WTC11 (cell line): ENCODE data around the gene KSR1. TPM values are rescaled to one million over a fixed set of nuclear protein-coding genes. Genes with fewer than 3 reads are reported as not detected.

Experiments used
- ATAC-seq: fragments of 200-7000 bp; cut with Tn5 transposase; 2 replicates; pipeline ENCODE4 v1.10.0; 2021; ENCODE audit warnings: mild to moderate bottlenecking, moderate library complexity
- CTCF ChIA-PET: fragments of 300-600 bp; sonication (Branson Sonifier 250); formaldehyde crosslinking; loops from one replicate; lab custom pipeline; 2021; ENCODE audit warnings: antibody characterized with exemption; lab: Charles Lee
- POLR2A ChIA-PET: fragments of 350-600 bp; sonication (Branson Sonifier 250); formaldehyde crosslinking; loops from one replicate; lab custom pipeline; 2021; ENCODE audit warnings: antibody characterized with exemption; lab: Charles Lee
- DNase-seq: peaks from one replicate; pipeline ENCODE4 v3.0.0; 2021; ENCODE audit warnings: low spot score
- H3K27ac Mint-ChIP-seq: 2 replicates; pipeline ENCODE4 v1.8.0; 2021; ENCODE audit warnings: mixed read lengths
- H3K27me3 Mint-ChIP-seq: 2 replicates; pipeline ENCODE4 v1.8.0; 2021; ENCODE audit warnings: low read depth, mild to moderate bottlenecking, moderate library complexity, mixed read lengths
- H3K36me3 Mint-ChIP-seq: 2 replicates; pipeline ENCODE4 v1.8.0; 2021; ENCODE audit warnings: mixed read lengths
- H3K4me1 Mint-ChIP-seq: 2 replicates; pipeline ENCODE4 v1.8.0; 2022; ENCODE audit warnings: mixed read lengths
- H3K4me3 Mint-ChIP-seq: 2 replicates; pipeline ENCODE4 v1.8.0; 2021; ENCODE audit warnings: mild to moderate bottlenecking, moderate library complexity, mixed read lengths
- H3K9me3 Mint-ChIP-seq: 2 replicates; pipeline ENCODE4 v1.8.0; 2021; ENCODE audit warnings: mixed read lengths
- CBFB ChIP-seq: sonication (generic); formaldehyde crosslinking; IDR thresholded peaks from 2 replicates; pipeline ENCODE4 v1.8.1; 2022; ENCODE audit warnings: mild to moderate bottlenecking, low read depth, missing genetic modification reagents
- FOXJ3 ChIP-seq: sonication (generic); formaldehyde crosslinking; IDR thresholded peaks from 2 replicates; pipeline ENCODE4 v1.9.0; 2021; ENCODE audit warnings: missing genetic modification reagents, mild to moderate bottlenecking, borderline replicate concordance
- GRHL2 ChIP-seq: fragments of 250-450 bp; sonication (Bioruptor Pico); IDR thresholded peaks from 2 replicates; pipeline ENCODE4 v1.8.0; 2022; ENCODE audit warnings: mild to moderate bottlenecking, moderate library complexity; ENCODE audit not compliant: insufficient replicate concordance, severe bottlenecking
- MXD4 ChIP-seq: fragments of 250-450 bp; sonication (Bioruptor Pico); IDR thresholded peaks from 2 replicates; pipeline ENCODE4 v1.8.0; 2021; ENCODE audit warnings: mild to moderate bottlenecking, moderate library complexity, borderline replicate concordance
- NFE2L1 ChIP-seq: sonication (generic); formaldehyde crosslinking; IDR thresholded peaks from 2 replicates; pipeline ENCODE4 v1.8.1; 2023; ENCODE audit warnings: missing genetic modification reagents
- OVOL2 ChIP-seq: fragments of 250-450 bp; sonication (Bioruptor Pico); IDR thresholded peaks from 2 replicates; pipeline ENCODE4 v1.9.0; 2021; ENCODE audit warnings: mild to moderate bottlenecking, borderline replicate concordance
- RORB ChIP-seq: fragments of 250-450 bp; sonication (Bioruptor Pico); IDR thresholded peaks from 2 replicates; pipeline ENCODE4 v1.9.0; 2021; ENCODE audit warnings: mild to moderate bottlenecking
- ZBTB21 ChIP-seq: sonication (generic); formaldehyde crosslinking; IDR thresholded peaks from 2 replicates; pipeline ENCODE4 v1.8.1; 2023; ENCODE audit warnings: mild to moderate bottlenecking, missing genetic modification reagents, borderline replicate concordance
- ZNF219 ChIP-seq: sonication (generic); formaldehyde crosslinking; IDR thresholded peaks from 2 replicates; pipeline ENCODE4 v1.8.0; 2023; ENCODE audit warnings: missing genetic modification reagents, mild to moderate bottlenecking, borderline replicate concordance
- ZNF396 ChIP-seq: fragments of 250-450 bp; sonication (Bioruptor Pico); IDR thresholded peaks from 2 replicates; pipeline ENCODE4 v1.8.0; 2021; ENCODE audit warnings: mild to moderate bottlenecking, moderate library complexity, borderline replicate concordance
- total RNA-seq: library from RNA; stranded (reverse); gene quantifications from 3 replicates; pipeline ENCODE4 v1.2.3, GENCODE V29; 2021
- TF ChIP-seq, protein P1 (sequence below): sonication (generic); formaldehyde crosslinking; IDR thresholded peaks from 2 replicates; pipeline ENCODE4 v1.8.1; 2023; ENCODE audit warnings: mild to moderate bottlenecking, moderate library complexity, missing genetic modification reagents
- TF ChIP-seq, protein P2 (sequence below): fragments of 250-450 bp; sonication (Bioruptor Pico); IDR thresholded peaks from 2 replicates; pipeline ENCODE4 v1.9.0; 2021; ENCODE audit warnings: mild to moderate bottlenecking, borderline replicate concordance
- TF ChIP-seq, protein P3 (sequence below): fragments of 200-600 bp; IDR thresholded peaks from 2 replicates; pipeline ENCODE4 v1.8.0; 2022; ENCODE audit warnings: antibody characterized with exemption
- TF ChIP-seq, protein P4 (sequence below): sonication (generic); formaldehyde crosslinking; IDR thresholded peaks from 2 replicates; pipeline ENCODE4 v1.8.1; 2022; ENCODE audit warnings: low read depth, mild to moderate bottlenecking, moderate library complexity, missing genetic modification reagents, borderline replicate concordance
- TF ChIP-seq, protein P5 (sequence below): sonication (generic); formaldehyde crosslinking; IDR thresholded peaks from 2 replicates; pipeline ENCODE4 v1.8.1; 2022; ENCODE audit warnings: mild to moderate bottlenecking, missing genetic modification reagents, moderate library complexity, borderline replicate concordance
- TF ChIP-seq, protein P6 (sequence below): fragments of 250-450 bp; sonication (Bioruptor Pico); conservative IDR thresholded peaks from 2 replicates; pipeline ENCODE4 v1.9.0; 2021; ENCODE audit warnings: mild to moderate bottlenecking

Gene KSR1
- total RNA-seq, 1 experiment from 2014 or later = 45.5 TPM

DNA sequence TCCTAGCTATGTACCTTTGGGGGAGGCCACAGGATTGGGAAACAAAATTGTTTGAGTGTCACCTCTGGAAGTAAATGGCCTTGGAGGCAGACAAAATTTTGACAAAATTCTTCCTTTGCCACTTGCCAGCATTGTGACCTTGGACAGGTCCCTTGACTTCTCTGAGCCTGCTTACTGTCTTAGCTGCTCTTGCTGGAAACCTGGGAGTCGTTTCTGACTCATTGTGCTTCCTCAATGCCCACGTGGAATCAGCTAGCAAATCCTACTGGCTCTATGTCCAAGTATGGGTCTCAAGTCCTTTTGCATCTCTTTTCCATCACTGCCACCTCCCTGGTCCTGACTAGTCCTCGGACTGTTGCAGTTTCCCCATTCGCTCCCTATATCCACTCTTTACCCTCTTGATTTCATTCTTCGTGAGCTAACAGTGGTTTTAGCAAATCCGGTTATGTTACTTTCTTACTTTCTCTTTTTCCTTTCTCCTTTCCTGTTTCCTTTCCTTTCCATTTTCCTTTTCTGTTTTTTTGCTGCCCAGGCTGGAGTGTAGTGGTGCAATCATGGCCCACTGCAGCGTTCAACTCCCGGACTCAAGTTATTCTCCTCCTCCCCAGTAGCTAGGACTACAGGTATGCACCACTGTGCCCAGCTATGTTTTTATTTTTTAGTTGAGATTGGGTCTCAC, 106.7 kb downstream of the KSR1 start (continued):
- TF ChIP-seq, protein P1, sequence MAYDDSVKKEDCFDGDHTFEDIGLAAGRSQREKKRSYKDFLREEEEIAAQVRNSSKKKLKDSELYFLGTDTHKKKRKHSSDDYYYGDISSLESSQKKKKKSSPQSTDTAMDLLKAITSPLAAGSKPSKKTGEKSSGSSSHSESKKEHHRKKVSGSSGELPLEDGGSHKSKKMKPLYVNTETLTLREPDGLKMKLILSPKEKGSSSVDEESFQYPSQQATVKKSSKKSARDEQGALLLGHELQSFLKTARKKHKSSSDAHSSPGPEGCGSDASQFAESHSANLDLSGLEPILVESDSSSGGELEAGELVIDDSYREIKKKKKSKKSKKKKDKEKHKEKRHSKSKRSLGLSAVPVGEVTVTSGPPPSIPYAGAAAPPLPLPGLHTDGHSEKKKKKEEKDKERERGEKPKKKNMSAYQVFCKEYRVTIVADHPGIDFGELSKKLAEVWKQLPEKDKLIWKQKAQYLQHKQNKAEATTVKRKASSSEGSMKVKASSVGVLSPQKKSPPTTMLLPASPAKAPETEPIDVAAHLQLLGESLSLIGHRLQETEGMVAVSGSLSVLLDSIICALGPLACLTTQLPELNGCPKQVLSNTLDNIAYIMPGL (CRISPR knock-in tag) = no peak

DNA sequence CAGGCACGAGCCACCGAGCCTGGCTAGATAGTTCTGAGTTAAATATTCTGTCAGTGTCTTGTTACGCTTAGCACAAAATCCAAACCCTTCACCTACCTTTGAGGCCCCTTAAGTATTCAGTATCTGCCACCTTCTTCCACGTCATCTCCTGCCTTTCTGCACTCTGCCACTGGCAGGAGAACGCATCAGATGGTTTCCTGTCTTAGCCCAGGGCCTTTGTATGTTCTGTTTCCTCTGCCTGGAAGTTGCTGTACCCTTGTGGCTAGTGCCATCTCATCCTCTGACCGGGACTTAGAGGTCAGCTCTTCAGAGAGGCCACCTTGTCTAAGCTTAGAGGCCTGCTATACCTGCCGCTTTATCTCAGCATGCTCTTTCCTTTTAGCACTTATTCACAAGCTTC, 107.3 kb downstream of the KSR1 start:
- ATAC-seq (no peak), DNase-seq (no peak)
- Mint-ChIP-seq H3K9me3 (no peaks in the 10 kb centered on the region; the same call in 1 of the 2 replicates), H3K27ac (no peak overlapping the region; the same call in 1 of the 2 replicates), H3K4me1 (peaks cover 18% of the 10 kb centered on the region), H3K36me3 (peaks cover 7% of the 10 kb centered on the region; the same call in 1 of the 2 replicates), H3K4me3 (no peak overlapping the region), H3K27me3 (no peaks in the 10 kb centered on the region)
- CTCF ChIA-PET = interaction anchor here (1.0 to 2.0 kb wide), 3 partner anchors 10 to 108 kb away, joined by 3 to 8 read pairs (median 3); no protein-coding TSS in a partner anchor
- POLR2A ChIA-PET = no interaction called here
- TF ChIP-seq, protein P2, sequence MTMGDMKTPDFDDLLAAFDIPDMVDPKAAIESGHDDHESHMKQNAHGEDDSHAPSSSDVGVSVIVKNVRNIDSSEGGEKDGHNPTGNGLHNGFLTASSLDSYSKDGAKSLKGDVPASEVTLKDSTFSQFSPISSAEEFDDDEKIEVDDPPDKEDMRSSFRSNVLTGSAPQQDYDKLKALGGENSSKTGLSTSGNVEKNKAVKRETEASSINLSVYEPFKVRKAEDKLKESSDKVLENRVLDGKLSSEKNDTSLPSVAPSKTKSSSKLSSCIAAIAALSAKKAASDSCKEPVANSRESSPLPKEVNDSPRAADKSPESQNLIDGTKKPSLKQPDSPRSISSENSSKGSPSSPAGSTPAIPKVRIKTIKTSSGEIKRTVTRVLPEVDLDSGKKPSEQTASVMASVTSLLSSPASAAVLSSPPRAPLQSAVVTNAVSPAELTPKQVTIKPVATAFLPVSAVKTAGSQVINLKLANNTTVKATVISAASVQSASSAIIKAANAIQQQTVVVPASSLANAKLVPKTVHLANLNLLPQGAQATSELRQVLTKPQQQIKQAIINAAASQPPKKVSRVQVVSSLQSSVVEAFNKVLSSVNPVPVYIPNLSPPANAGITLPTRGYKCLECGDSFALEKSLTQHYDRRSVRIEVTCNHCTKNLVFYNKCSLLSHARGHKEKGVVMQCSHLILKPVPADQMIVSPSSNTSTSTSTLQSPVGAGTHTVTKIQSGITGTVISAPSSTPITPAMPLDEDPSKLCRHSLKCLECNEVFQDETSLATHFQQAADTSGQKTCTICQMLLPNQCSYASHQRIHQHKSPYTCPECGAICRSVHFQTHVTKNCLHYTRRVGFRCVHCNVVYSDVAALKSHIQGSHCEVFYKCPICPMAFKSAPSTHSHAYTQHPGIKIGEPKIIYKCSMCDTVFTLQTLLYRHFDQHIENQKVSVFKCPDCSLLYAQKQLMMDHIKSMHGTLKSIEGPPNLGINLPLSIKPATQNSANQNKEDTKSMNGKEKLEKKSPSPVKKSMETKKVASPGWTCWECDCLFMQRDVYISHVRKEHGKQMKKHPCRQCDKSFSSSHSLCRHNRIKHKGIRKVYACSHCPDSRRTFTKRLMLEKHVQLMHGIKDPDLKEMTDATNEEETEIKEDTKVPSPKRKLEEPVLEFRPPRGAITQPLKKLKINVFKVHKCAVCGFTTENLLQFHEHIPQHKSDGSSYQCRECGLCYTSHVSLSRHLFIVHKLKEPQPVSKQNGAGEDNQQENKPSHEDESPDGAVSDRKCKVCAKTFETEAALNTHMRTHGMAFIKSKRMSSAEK (CRISPR knock-in tag) = no peak
- TF ChIP-seq NFE2L1 = no peak
- TF ChIP-seq FOXJ3 = no peak
- TF ChIP-seq, protein P3, sequence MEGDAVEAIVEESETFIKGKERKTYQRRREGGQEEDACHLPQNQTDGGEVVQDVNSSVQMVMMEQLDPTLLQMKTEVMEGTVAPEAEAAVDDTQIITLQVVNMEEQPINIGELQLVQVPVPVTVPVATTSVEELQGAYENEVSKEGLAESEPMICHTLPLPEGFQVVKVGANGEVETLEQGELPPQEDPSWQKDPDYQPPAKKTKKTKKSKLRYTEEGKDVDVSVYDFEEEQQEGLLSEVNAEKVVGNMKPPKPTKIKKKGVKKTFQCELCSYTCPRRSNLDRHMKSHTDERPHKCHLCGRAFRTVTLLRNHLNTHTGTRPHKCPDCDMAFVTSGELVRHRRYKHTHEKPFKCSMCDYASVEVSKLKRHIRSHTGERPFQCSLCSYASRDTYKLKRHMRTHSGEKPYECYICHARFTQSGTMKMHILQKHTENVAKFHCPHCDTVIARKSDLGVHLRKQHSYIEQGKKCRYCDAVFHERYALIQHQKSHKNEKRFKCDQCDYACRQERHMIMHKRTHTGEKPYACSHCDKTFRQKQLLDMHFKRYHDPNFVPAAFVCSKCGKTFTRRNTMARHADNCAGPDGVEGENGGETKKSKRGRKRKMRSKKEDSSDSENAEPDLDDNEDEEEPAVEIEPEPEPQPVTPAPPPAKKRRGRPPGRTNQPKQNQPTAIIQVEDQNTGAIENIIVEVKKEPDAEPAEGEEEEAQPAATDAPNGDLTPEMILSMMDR = no peak
- TF ChIP-seq, protein P4, sequence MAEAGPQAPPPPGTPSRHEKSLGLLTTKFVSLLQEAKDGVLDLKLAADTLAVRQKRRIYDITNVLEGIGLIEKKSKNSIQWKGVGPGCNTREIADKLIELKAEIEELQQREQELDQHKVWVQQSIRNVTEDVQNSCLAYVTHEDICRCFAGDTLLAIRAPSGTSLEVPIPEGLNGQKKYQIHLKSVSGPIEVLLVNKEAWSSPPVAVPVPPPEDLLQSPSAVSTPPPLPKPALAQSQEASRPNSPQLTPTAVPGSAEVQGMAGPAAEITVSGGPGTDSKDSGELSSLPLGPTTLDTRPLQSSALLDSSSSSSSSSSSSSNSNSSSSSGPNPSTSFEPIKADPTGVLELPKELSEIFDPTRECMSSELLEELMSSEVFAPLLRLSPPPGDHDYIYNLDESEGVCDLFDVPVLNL (CRISPR knock-in tag) = no peak
- TF ChIP-seq, protein P5, sequence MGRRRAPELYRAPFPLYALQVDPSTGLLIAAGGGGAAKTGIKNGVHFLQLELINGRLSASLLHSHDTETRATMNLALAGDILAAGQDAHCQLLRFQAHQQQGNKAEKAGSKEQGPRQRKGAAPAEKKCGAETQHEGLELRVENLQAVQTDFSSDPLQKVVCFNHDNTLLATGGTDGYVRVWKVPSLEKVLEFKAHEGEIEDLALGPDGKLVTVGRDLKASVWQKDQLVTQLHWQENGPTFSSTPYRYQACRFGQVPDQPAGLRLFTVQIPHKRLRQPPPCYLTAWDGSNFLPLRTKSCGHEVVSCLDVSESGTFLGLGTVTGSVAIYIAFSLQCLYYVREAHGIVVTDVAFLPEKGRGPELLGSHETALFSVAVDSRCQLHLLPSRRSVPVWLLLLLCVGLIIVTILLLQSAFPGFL (CRISPR knock-in tag) = no peak
- TF ChIP-seq RORB = no peak

DNA sequence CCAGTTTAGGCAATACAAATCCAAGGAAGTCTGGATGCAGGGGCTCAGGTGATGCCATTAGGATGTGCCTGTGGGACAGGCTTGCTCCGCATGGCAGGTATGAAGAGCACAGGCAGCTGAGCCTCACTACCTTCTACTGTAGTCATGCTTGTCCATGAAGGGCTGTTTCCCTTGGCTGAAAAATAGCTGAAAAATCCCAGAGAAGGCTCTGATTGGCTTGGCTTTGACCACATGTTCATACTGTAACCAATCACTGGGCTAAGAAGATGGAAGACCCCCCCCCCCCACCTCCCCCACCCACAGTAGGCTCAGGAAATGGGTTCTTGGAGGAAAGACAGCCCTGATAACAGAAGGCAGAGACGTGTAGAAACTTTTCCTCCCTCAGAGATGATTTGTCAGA, 108.2 kb downstream of the KSR1 start:
- ATAC-seq = no peak
- H3K4me1 Mint-ChIP-seq = peaks cover 22% of the 10 kb centered on the region
- no peak for DNase-seq
- H3K27me3 Mint-ChIP-seq = no peaks in the 10 kb centered on the region
- no peak overlapping the region for H3K4me3 Mint-ChIP-seq
- POLR2A ChIA-PET = no interaction called here
- no peak overlapping the region for H3K27ac Mint-ChIP-seq
- TF ChIP-seq ZBTB21 (no peak), ZNF219 (no peak), OVOL2 (CRISPR knock-in tag) (no peak), ZNF396 (CRISPR knock-in tag) (no peak), MXD4 (CRISPR knock-in tag) (no peak), CBFB (no peak), GRHL2 (CRISPR knock-in tag) (no peak), NFE2L1 (no peak)
- TF ChIP-seq, protein P6, sequence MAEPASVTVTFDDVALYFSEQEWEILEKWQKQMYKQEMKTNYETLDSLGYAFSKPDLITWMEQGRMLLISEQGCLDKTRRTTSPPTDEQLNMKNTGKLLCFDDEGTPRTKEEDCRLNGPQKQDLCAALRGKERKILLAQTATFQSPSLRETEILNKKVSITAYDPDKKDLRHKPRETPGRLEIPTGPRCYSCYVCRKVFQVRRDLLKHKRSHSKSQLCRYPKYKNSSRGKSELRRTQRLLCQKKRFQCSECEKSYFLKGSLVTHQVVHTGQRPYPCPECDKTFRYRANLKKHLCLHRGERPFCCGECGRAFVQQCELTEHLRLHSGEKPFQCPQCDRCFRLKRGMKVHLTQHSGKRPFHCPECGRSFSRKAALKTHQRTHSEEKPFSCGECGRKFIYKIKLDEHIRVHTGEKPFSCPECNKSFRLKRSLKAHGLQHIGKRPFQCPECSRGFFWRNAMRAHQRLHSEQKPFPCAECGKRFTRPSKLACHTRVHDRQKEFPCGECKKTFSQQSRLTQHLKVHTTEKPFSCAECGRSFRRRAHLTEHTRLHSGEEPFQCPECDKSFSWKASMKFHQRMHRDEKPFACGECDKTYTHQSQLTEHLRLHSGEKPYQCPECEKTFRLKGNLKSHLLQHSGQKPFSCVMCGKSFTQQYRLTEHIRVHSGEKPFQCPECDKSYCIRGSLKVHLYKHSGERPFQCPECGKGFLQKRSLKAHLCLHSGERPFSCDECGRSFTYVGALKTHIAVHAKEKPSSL (CRISPR knock-in tag) = no peak
- TF ChIP-seq, all 79 proteins: peak for 0
- H3K9me3 Mint-ChIP-seq = no peaks in the 10 kb centered on the region; the same call in 1 of the 2 replicates
- H3K36me3 Mint-ChIP-seq = peaks cover 6% of the 10 kb centered on the region; the same call in 1 of the 2 replicates
- CTCF ChIA-PET = interaction anchor here (0.9 to 1.1 kb wide), 3 partner anchors 70 to 184 kb away, joined by 3 read pairs; no protein-coding TSS in a partner anchor
